ENCODE results near the gene FOXO6.
"Not testable (repeated sequence)": the region's sequence is repeated elsewhere in the genome, so short reads cannot be mapped to it uniquely, and the experiment has no call there.

FOXO6 gene

DNA sequence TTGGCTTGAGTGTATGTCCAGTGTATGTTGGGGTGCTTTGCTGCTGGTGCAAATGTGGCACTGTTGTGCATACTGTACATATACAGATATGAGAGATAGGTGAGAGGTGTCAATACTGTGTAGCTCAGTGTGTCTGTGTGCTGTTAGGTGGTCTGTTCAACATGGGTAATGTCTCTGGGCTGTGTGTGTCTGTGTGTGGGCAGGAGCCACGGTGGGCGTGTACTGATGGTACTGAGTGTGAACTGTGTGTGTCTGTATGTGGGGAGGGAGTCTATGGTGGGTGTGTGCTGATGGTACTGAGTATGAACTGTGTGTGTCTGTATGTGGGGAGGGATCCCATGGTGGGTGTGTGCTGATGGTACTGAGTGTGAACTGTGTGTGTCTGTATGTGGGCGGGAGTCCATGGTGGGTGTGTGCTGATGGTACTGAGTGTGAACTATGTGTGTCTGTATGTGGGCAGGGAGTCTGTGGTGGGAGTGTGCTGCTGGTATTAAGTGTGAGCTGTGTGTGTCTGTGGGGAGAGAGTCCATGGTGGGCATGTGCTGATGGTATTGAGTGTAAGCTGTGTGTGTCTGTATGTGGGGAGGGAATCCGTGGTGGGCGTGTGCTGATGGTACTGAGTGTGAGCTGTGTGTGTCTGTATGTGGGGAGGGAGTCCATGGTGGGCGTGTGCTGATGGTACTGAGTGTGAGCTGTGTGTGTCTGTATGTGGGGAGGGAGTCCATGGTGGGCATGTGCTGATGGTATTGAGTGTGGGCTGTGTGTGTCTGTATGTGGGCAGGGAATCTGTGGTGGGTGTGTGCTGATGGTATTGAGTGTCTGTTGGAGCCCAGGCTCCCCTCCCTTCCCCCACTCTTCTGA lies 32.2 kb upstream of the FOXO6 start:
- no peak for DNase-seq (ENCODE audit: low spot score)

- DNase-seq (ENCODE audit: low spot score) = peak; percentile 23
Observed at GRCh38 chr1:41329662-41330587, 31.3 kb upstream of the FOXO6 start.

DNA sequence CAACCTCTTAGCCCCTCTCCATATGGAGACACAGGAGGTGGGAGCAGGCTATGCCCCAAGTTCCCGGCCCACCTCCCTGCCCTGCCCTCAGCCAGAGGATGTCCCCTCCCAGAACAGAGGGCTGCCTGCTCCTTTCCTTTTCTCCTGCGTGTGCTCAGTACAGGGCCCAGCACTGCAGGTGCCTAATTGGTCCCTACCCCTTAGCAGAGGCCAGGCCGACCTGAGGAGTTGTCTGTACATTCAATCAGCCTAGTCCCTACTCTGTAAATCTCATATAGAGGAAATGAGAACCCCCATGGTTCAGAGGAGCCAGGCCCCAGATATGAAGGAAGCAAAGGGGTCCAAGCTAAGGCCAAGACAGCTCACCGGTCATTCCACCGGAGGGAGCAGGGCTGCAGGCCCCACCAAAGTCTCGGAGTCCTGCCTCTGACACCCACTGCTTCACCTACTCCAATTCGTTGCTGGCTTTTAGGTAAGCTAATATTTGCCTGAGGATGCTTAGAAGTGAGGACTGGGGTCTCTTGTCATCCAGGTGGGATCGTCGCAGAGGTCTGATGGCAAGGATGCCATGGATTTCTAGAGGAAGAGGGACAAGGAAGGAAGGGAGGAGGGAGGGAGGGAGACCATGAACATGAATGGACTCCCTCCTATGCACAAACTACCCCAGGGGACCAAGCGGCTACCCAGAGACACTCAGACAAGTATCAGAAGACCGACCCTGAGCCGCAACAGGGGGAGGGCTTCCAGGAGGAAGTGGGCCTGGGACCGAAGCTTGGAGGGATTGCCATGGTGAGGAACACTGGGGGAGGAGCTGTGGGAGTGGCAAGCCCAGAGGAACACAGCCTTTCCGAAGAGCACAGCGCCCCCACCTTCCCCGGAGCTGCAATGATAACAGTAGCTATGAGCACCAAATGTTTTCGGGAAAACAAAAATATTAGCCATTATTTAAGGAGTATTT lies 30.4 kb upstream of the FOXO6 start:
- peak; percentile 30 for DNase-seq (ENCODE audit: low spot score)

DNA sequence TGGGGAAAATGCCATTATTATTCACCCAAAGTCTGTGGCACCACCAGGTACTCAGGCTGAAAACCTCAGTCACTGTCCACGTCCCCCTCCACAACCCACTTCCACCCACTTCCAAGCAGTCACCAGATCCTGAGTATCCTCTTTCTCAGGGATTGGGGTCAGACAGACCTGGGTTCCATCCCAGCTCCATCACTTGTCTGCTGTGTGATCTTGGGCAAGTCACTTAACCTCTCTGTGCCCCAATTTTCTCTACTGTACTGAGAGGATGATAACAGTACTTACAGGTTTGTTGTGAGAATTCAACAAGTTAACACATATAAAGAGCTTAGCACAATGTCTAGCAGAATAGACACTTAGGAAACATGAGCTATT lies 29.7 kb upstream of the FOXO6 start:
- DNase-seq (ENCODE audit: low spot score) = no peak

DNA sequence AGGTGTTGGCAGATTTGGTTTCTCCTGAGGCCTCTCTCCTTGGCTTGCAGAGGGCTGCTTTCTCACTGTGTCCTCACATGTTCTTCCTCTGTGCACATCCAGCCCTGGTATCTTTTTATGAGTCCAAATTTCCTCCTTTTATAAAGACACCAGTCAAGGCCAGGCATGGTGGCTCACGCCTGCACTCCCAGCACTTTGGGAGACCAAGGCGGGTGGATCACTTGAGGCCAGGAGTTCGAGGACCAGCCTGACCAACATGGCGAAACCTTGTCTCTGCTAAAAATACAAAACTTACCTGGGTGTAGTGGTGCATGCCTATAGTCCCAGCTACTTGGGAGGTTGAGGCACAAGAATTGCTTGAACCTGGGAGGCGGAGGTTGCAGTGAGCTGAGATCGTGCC lies 29.1 kb upstream of the FOXO6 start:
- DNase-seq (ENCODE audit: low spot score) = not testable (repeated sequence)

- no peak for DNase-seq (ENCODE audit: low spot score)
Observed at GRCh38 chr1:41333146-41333784, 28.0 kb upstream of the FOXO6 start.

DNA sequence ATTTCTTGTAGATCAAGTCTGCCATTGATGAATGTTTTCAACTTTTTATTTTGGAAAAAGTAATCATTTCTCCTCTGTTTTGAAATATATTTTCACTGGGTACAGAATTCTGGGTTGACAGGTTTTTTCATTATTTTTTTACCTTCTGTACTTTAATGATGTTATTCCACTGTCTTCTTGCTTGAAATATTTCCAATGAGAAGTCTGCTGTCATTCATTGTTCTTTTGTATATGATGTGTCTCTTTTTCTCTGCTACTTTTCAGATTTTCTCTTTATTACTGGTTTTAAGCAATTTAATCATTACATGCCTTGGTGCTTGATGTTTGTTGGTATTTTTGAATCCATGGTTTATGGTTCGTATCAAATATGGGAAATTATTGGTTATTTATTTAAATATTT lies 22.4 kb upstream of the FOXO6 start:
- DNase-seq (ENCODE audit: low spot score) = no peak

- no peak for DNase-seq (ENCODE audit: low spot score)
Observed at GRCh38 chr1:41340655-41341364, 20.4 kb upstream of the FOXO6 start.

DNA sequence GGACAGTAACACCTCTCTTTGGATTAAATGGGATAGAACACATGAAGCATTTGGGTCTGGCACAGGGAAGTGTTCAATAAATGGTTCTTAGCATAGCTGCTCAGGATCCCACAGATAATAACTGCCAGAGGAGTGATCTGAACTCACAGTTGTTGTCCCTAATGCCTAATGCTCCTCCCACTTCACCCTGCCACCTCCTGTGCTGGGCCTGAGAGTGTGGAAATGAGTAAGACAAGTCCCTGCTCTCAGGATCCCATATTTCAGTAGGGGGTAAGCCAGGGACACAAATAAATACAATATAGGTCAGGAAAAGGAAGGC lies 19.9 kb upstream of the FOXO6 start:
- no peak for DNase-seq (ENCODE audit: low spot score)

- no peak for DNase-seq (ENCODE audit: low spot score)
Observed at GRCh38 chr1:41341772-41342562, 19.3 kb upstream of the FOXO6 start.

GRCh38 chr1:41342774-41343355 lies 18.4 kb upstream of the FOXO6 start:
- no peak for DNase-seq (ENCODE audit: low spot score)

DNA sequence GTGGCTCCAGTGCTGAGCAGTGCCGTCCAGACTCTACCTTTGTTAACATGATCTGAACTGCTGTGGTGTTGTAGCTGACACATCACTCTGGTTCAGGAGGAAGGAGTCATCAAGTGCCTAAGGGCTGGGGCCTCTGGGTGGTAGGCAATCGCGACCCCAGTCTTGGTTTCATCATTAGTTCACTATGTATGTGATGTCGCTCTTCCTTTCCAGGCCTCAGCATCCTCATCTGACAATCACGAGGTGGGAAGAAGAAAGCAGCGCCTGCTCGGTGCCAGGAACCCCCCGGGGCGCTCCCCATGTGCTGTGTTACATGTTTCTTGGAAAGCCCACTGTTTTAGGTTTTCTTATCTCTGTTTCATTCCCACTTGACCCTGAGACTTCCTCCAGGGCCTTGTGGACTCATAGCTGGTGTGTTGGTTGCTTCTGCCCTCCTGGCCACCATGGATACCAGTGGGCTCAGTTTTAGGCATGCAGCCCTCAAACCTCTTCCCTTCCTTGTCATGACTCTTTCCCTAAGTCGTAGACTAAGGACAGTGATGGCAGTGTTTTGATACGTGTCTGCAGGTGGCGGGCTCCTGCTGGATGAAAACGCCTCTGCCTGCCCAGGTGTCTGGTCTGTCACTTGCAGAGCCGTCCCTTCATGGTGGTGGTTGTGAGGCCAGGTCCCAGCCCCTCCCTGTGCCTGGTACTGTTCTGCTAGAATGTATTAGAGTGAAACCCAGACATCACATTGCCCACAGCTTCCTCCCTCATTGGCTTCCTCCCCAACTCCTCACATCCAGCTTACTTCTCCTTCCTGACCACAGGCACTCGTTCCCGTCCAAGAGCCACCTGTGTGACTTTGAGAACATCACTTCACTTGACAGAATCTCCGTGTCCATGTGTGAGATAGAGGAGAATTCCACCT lies 17.2 kb upstream of the FOXO6 start:
- no peak for DNase-seq (ENCODE audit: low spot score)

DNA sequence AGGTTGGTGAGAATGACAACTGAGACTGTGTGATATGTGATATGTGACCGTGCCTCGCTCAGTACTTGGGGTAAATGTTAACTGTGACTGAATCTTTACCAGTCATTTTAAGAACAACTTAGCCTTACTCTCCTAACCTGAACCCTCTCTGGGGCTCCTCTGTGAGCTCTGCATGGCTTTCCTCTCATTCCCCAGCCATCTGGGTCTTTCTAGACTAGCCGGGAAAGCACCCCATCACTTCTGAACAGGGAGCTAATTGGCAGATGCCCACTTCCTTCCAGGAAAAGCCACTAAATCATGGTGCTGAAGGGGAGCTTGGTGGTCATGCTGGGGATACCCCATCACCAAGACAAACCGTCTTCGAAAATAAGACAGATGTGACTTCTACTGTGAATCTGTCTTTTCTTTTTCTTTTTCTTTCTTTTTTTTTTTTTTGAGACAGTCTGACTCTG lies 16.5 kb upstream of the FOXO6 start:
- no peak for DNase-seq (ENCODE audit: low spot score)

GRCh38 chr1:41345434-41346075 lies 15.7 kb upstream of the FOXO6 start:
- no peak for DNase-seq (ENCODE audit: low spot score)

- DNase-seq (ENCODE audit: low spot score) = peak; percentile 54
Observed at GRCh38 chr1:41347276-41347675, 14.0 kb upstream of the FOXO6 start.

- DNase-seq (ENCODE audit: low spot score) = no peak
Observed at GRCh38 chr1:41348394-41348793, 12.8 kb upstream of the FOXO6 start.

GRCh38 chr1:41349361-41350054 lies 11.7 kb upstream of the FOXO6 start:
- no peak for DNase-seq (ENCODE audit: low spot score)

Data from SK-N-DZ (cell line).